GM23338 (cell line): ENCODE data around the gene MRPL24. TPM values are rescaled to one million over a fixed set of nuclear protein-coding genes. Genes with fewer than 3 reads are reported as not detected.

Experiments
- ATAC-seq: fragments of 200-7000 bp; cut with Tn5 transposase; 3 replicates; pipeline ENCODE4 v1.9.1; 2020
- DNase-seq: peaks from one replicate; pipeline ENCODE4 v3.0.0-alpha.2; 2015; ENCODE audit warnings: low spot score
- H2AFZ ChIP-seq: fragments of 200-600 bp; sonication (generic); 2 replicates; pipeline ENCODE4 v1.8.0; 2016; ENCODE audit warnings: antibody characterized with exemption, mild to moderate bottlenecking, moderate library complexity
- H3F3A ChIP-seq: fragments of 200-600 bp; sonication (generic); replicated peaks from 2 replicates; pipeline ENCODE4 v1.8.0; 2017; ENCODE audit warnings: antibody characterized with exemption, mixed run types, low read depth
- H3K27ac ChIP-seq: fragments of 200-600 bp; sonication (generic); 2 replicates; pipeline ENCODE4 v1.6.1; 2016; ENCODE audit warnings: low read depth
- H3K27me3 ChIP-seq: fragments of 200-600 bp; sonication (generic); 2 replicates; pipeline ENCODE4 v1.8.0; 2016; ENCODE audit warnings: mild to moderate bottlenecking, mixed run types, moderate library complexity; ENCODE audit not compliant: insufficient read depth
- H3K36me3 ChIP-seq: fragments of 200-600 bp; sonication (generic); 2 replicates; pipeline ENCODE4 v1.8.0; 2016; ENCODE audit warnings: mild to moderate bottlenecking; ENCODE audit not compliant: insufficient read depth
- H3K4me1 ChIP-seq: fragments of 200-600 bp; sonication (generic); 2 replicates; pipeline ENCODE4 v1.8.0; 2016; ENCODE audit warnings: mild to moderate bottlenecking, moderate library complexity; ENCODE audit not compliant: insufficient read depth
- H3K4me2 ChIP-seq: fragments of 200-600 bp; sonication (generic); 2 replicates; pipeline ENCODE4 v1.7.1; 2017; ENCODE audit warnings: mixed run types
- H3K4me3 ChIP-seq: fragments of 200-600 bp; sonication (generic); 2 replicates; pipeline ENCODE4 v1.6.1; 2016; ENCODE audit warnings: mixed run types
- H3K79me2 ChIP-seq: fragments of 200-600 bp; sonication (generic); replicated peaks from 2 replicates; pipeline ENCODE4 v1.8.0; 2017; ENCODE audit warnings: mild to moderate bottlenecking; ENCODE audit not compliant: insufficient read depth
- H3K9me2 ChIP-seq: fragments of 200-600 bp; sonication (generic); 2 replicates; pipeline ENCODE4 v1.8.0; 2017; ENCODE audit not compliant: insufficient read depth
- H4K20me1 ChIP-seq: fragments of 200-600 bp; sonication (generic); replicated peaks from 2 replicates; pipeline ENCODE4 v1.8.0; 2017; ENCODE audit warnings: mild to moderate bottlenecking; ENCODE audit not compliant: insufficient read depth
- H3K27ac Mint-ChIP-seq: 2 replicates; pipeline ENCODE4 v1.8.0; 2020; ENCODE audit warnings: inconsistent platforms, mild to moderate bottlenecking, moderate library complexity, mixed read lengths
- H3K27me3 Mint-ChIP-seq: 3 replicates; pipeline ENCODE4 v1.8.0; 2022; ENCODE audit warnings: low read depth, mild to moderate bottlenecking, moderate library complexity, mixed read lengths, inconsistent platforms; ENCODE audit not compliant: insufficient read depth, poor library complexity
- H3K36me3 Mint-ChIP-seq: 3 replicates; pipeline ENCODE4 v1.8.0; 2021; ENCODE audit warnings: low read depth, mild to moderate bottlenecking, inconsistent platforms, moderate library complexity, mixed read lengths
- H3K4me1 Mint-ChIP-seq: 3 replicates; pipeline ENCODE4 v1.8.0; 2020; ENCODE audit warnings: mild to moderate bottlenecking, inconsistent platforms, mixed read lengths
- H3K4me3 Mint-ChIP-seq: 3 replicates; pipeline ENCODE4 v1.8.0; 2021; ENCODE audit warnings: moderate library complexity, mild to moderate bottlenecking, inconsistent platforms, mixed read lengths
- H3K9me3 Mint-ChIP-seq: 3 replicates; pipeline ENCODE4 v1.8.0; 2020; ENCODE audit warnings: moderate library complexity, mild to moderate bottlenecking, inconsistent platforms, mixed read lengths
- CREB1 ChIP-seq: fragments of 250-450 bp; sonication (Bioruptor Pico); IDR thresholded peaks from 2 replicates; pipeline ENCODE4 v1.5.0; 2020; ENCODE audit warnings: low read depth, mild to moderate bottlenecking, moderate library complexity
- CTCF ChIP-seq, 2 experiments: fragments of 200-600 bp in 1 of 2; sonication (generic) in 1 of 2; conservative IDR thresholded peaks; 2 replicates each; pipeline versions ENCODE4 v1.5.1 to v1.6.1; 2016 to 2017; ENCODE audit warnings: antibody characterized with exemption in 2 of 2, low read depth in 2 of 2, mild to moderate bottlenecking in 2 of 2, moderate library complexity in 1 of 2
- ETS1 ChIP-seq: IDR thresholded peaks from 2 replicates; pipeline ENCODE4 v1.6.1; 2016; ENCODE audit warnings: antibody characterized with exemption
- EZH2phosphoT487 ChIP-seq: fragments of 200-600 bp; sonication (generic); IDR thresholded peaks from one replicate; pipeline ENCODE4 v1.8.1; 2018; ENCODE audit warnings: antibody characterized with exemption; ENCODE audit not compliant: unreplicated experiment
- JUNB ChIP-seq: IDR thresholded peaks from one replicate; pipeline ENCODE4 v1.6.1; 2016; ENCODE audit warnings: antibody characterized with exemption; ENCODE audit not compliant: unreplicated experiment
- REST ChIP-seq: IDR thresholded peaks from one replicate; pipeline ENCODE4 v1.6.1; 2018; ENCODE audit warnings: antibody characterized with exemption; ENCODE audit not compliant: unreplicated experiment
- STAT1 ChIP-seq: IDR thresholded peaks from one replicate; pipeline ENCODE4 v1.6.1; 2016; ENCODE audit warnings: antibody characterized with exemption; ENCODE audit not compliant: unreplicated experiment
- ZNF331 ChIP-seq: fragments of 250-450 bp; sonication (Bioruptor Pico); IDR thresholded peaks from 2 replicates; pipeline ENCODE4 v1.5.0; 2020; ENCODE audit warnings: low read depth, mild to moderate bottlenecking, moderate library complexity
- ZNF462 ChIP-seq: fragments of 250-450 bp; sonication (Bioruptor Pico); IDR thresholded peaks from 2 replicates; pipeline ENCODE4 v1.5.0; 2020; ENCODE audit warnings: mild to moderate bottlenecking, moderate library complexity
- polyA plus RNA-seq: library from polyadenylated mRNA; unstranded; fragments of >200 nt; fragmentation: Nextera tagmentation; extraction: Ambion mirVana; gene quantifications from 2 replicates; pipeline ENCODE4 v1.2.1, GENCODE V29; 2016
- total RNA-seq: library from RNA; depleted of rRNA; stranded (reverse); fragments of >200 nt; shearing (Covaris generic); gene quantifications from 2 replicates; pipeline ENCODE4 v1.2.3, GENCODE V29; 2014

MRPL24 gene
- total and polyA plus RNA-seq, 2 experiments from 2014 or later, result 18.8 to 45.7 TPM

GRCh38 chr1:156721535-156721934 lies 19.4 kb downstream of the MRPL24 start:
- Histone ChIP-seq H3K9me2 (no peaks in the 10 kb centered on the region), H3K4me3 (no peak overlapping the region), H3K4me1 (peaks cover 23% of the 10 kb centered on the region), H3K4me2 (no peak overlapping the region), H3F3A (peaks cover 21% of the 10 kb centered on the region), H3K27me3 (no peaks in the 10 kb centered on the region), H3K27ac (no peak overlapping the region), H2AFZ (no peak overlapping the region), H3K36me3 (peaks cover 24% of the 10 kb centered on the region), H4K20me1 (peaks cover 48% of the 10 kb centered on the region), H3K79me2 (peaks cover 44% of the 10 kb centered on the region)
- Mint-ChIP-seq H3K4me1 (peaks cover 12% of the 10 kb centered on the region), H3K36me3 (peaks cover 44% of the 10 kb centered on the region), H3K27me3 (peaks cover 10% of the 10 kb centered on the region), H3K27ac (no peak overlapping the region), H3K9me3 (no peaks in the 10 kb centered on the region; the same call in 2 of the 3 replicates), H3K4me3 (no peak overlapping the region)
- ATAC-seq (no peak), DNase-seq (no peak)
- TF ChIP-seq CTCF (conservative IDR thresholded peaks at IDR 0.05; ENCODE audit: low read depth in 2 of 2) (no peak), JUNB (no peak), ZNF462 (CRISPR knock-in tag) (no peak), STAT1 (no peak), CREB1 (CRISPR knock-in tag) (no peak), ZNF331 (no peak), EZH2phosphoT487 (no peak), REST (no peak), ETS1 (no peak)
